Dendritic cell treated with granulocyte-macrophage colony-stimulating factor and Interleukin-4, amounts not matched to agents 40 ng/mL and 50 ng/mL, for 4 days (primary cell): ENCODE measurements around the gene PRKD2.
"Not testable (repeated sequence)": the region's sequence is repeated elsewhere in the genome, so short reads cannot be mapped to it uniquely, and the experiment has no call there.

Source experiments
- H3K27ac Mint-ChIP-seq: one replicate; pipeline ENCODE4 v1.8.0; 2022; ENCODE audit warnings: mild to moderate bottlenecking, mixed read lengths
- H3K27me3 Mint-ChIP-seq: one replicate; pipeline ENCODE4 v1.8.0; 2022; ENCODE audit warnings: mild to moderate bottlenecking, mixed read lengths
- H3K36me3 Mint-ChIP-seq: one replicate; pipeline ENCODE4 v1.8.0; 2022; ENCODE audit warnings: low read depth, mixed read lengths
- H3K4me1 Mint-ChIP-seq: one replicate; pipeline ENCODE4 v1.8.0; 2022; ENCODE audit warnings: low read depth, mixed read lengths
- H3K4me3 Mint-ChIP-seq: one replicate; pipeline ENCODE4 v1.8.0; 2022; ENCODE audit warnings: mild to moderate bottlenecking, moderate library complexity, mixed read lengths
- H3K9me3 Mint-ChIP-seq: one replicate; pipeline ENCODE4 v1.8.0; 2022; ENCODE audit warnings: mixed read lengths
- intact Hi-C: fragments of 100-400 bp; cut with micrococcal nuclease; formaldehyde crosslinking; loops from one replicate; pipeline ENCODE4 v1.15.0; 2022

The PRKD2 gene

GRCh38 chr19:46644720-46645119 lies 72.2 kb downstream of the PRKD2 start:
- Mint-ChIP-seq H3K4me1 (peaks cover 19% of the 10 kb centered on the region), H3K9me3 (no peaks in the 10 kb centered on the region), H3K4me3 (no peak overlapping the region), H3K27me3 (peaks cover 67% of the 10 kb centered on the region), H3K27ac (no peak overlapping the region), H3K36me3 (no peaks in the 10 kb centered on the region)
- intact Hi-C loops: no loop called here

- peaks cover 9% of the 10 kb centered on the region for H3K4me1 Mint-ChIP-seq
- no peak overlapping the region for H3K27ac Mint-ChIP-seq
- H3K9me3 Mint-ChIP-seq: no peaks in the 10 kb centered on the region
- intact Hi-C loops: no loop called here
- H3K27me3 Mint-ChIP-seq: peaks cover 42% of the 10 kb centered on the region
- H3K36me3 Mint-ChIP-seq: no peaks in the 10 kb centered on the region
- H3K4me3 Mint-ChIP-seq: no peak overlapping the region
Observed at GRCh38 chr19:46640656-46641055, 76.3 kb downstream of the PRKD2 start.

- Mint-ChIP-seq H3K27ac (no peak overlapping the region), H3K27me3 (peaks cover 40% of the 10 kb centered on the region), H3K4me3 (no peak overlapping the region), H3K9me3 (no peaks in the 10 kb centered on the region), H3K4me1 (peaks cover 20% of the 10 kb centered on the region), H3K36me3 (no peaks in the 10 kb centered on the region)
- intact Hi-C loops: no loop called here
Observed at GRCh38 chr19:46639358-46640182, 77.3 kb downstream of the PRKD2 start.

- Mint-ChIP-seq H3K36me3 (no peaks in the 10 kb centered on the region), H3K27me3 (peaks cover 41% of the 10 kb centered on the region), H3K9me3 (no peaks in the 10 kb centered on the region), H3K4me1 (peaks cover 34% of the 10 kb centered on the region), H3K4me3 (no peak overlapping the region), H3K27ac (no peak overlapping the region)
- intact Hi-C loops: no loop called here
Observed at GRCh38 chr19:46637224-46637623, 79.7 kb downstream of the PRKD2 start.

GRCh38 chr19:46635920-46636761 lies 80.8 kb downstream of the PRKD2 start, which contains the start of gene GNG8:
Gene GNG8 (minus strand): TSS chr19:46636202. CDS start chr19:46634682, 1,520 bp downstream.
- Mint-ChIP-seq H3K27ac (no peak within 1 kb of the TSS), H3K36me3 (no peaks in the 10 kb centered on the region), H3K27me3 (peaks cover 44% of the 10 kb centered on the region), H3K9me3 (no peaks in the 10 kb centered on the region), H3K4me1 (peaks cover 41% of the 10 kb centered on the region), H3K4me3 (no peak within 1 kb of the TSS)
- intact Hi-C loops: no loop called here

GRCh38 chr19:46634656-46635218 lies 82.2 kb downstream of the PRKD2 start:
- Mint-ChIP-seq H3K27ac (no peak overlapping the region), H3K4me3 (peak overlapping the region; percentile 24), H3K36me3 (no peaks in the 10 kb centered on the region), H3K4me1 (peaks cover 50% of the 10 kb centered on the region), H3K27me3 (peaks cover 41% of the 10 kb centered on the region), H3K9me3 (no peaks in the 10 kb centered on the region)
- intact Hi-C loops: loop anchor here (1.0 kb wide), 1 partner anchor 27 kb away; the partner anchor contains the start of gene DACT3

- peaks cover 55% of the 10 kb centered on the region for H3K4me1 Mint-ChIP-seq
- no peaks in the 10 kb centered on the region for H3K9me3 Mint-ChIP-seq
- intact Hi-C loops: loop anchor here (1.0 kb wide), 1 partner anchor 27 kb away; the partner anchor contains the start of gene DACT3
- peak overlapping the region; percentile 55 for H3K4me3 Mint-ChIP-seq
- no peaks in the 10 kb centered on the region for H3K36me3 Mint-ChIP-seq
- H3K27me3 Mint-ChIP-seq: peaks cover 41% of the 10 kb centered on the region
- H3K27ac Mint-ChIP-seq: peak overlapping the region; percentile 20
Observed at GRCh38 chr19:46634045-46634655, 82.8 kb downstream of the PRKD2 start.

GRCh38 chr19:46633130-46633529 lies 83.8 kb downstream of the PRKD2 start:
- intact Hi-C loops: no loop called here
- Mint-ChIP-seq H3K9me3 (no peaks in the 10 kb centered on the region), H3K27me3 (peaks cover 41% of the 10 kb centered on the region), H3K4me1 (peaks cover 60% of the 10 kb centered on the region), H3K4me3 (no peak overlapping the region), H3K27ac (peak overlapping the region; percentile 20), H3K36me3 (no peaks in the 10 kb centered on the region)

GRCh38 chr19:46631481-46631880 lies 85.4 kb downstream of the PRKD2 start:
- no peak overlapping the region for H3K4me3 Mint-ChIP-seq
- no peak overlapping the region for H3K27ac Mint-ChIP-seq
- H3K9me3 Mint-ChIP-seq: no peaks in the 10 kb centered on the region
- H3K4me1 Mint-ChIP-seq: peaks cover 75% of the 10 kb centered on the region
- peaks cover 41% of the 10 kb centered on the region for H3K27me3 Mint-ChIP-seq
- intact Hi-C loops: no loop called here
- no peaks in the 10 kb centered on the region for H3K36me3 Mint-ChIP-seq

- peaks cover 80% of the 10 kb centered on the region for H3K4me1 Mint-ChIP-seq
- no peak overlapping the region for H3K27ac Mint-ChIP-seq
- H3K9me3 Mint-ChIP-seq: no peaks in the 10 kb centered on the region
- peaks cover 41% of the 10 kb centered on the region for H3K27me3 Mint-ChIP-seq
- intact Hi-C loops: no loop called here
- no peak overlapping the region for H3K4me3 Mint-ChIP-seq
- no peaks in the 10 kb centered on the region for H3K36me3 Mint-ChIP-seq
Observed at GRCh38 chr19:46630586-46631205, 86.2 kb downstream of the PRKD2 start.

GRCh38 chr19:46629546-46630025 lies 87.3 kb downstream of the PRKD2 start:
- H3K9me3 Mint-ChIP-seq: no peaks in the 10 kb centered on the region
- no peak overlapping the region for H3K4me3 Mint-ChIP-seq
- peaks cover 6% of the 10 kb centered on the region for H3K36me3 Mint-ChIP-seq
- peak overlapping the region; percentile 61 for H3K27ac Mint-ChIP-seq
- H3K4me1 Mint-ChIP-seq: peaks cover 80% of the 10 kb centered on the region
- H3K27me3 Mint-ChIP-seq: peaks cover 33% of the 10 kb centered on the region
- intact Hi-C loops: no loop called here

- Mint-ChIP-seq H3K4me1 (peaks cover 82% of the 10 kb centered on the region), H3K27ac (peak overlapping the region; percentile 61), H3K36me3 (peaks cover 12% of the 10 kb centered on the region), H3K27me3 (peaks cover 29% of the 10 kb centered on the region)
- intact Hi-C loops, H3K9me3 Mint-ChIP-seq, H3K4me3 Mint-ChIP-seq: not testable (repeated sequence)
Observed at GRCh38 chr19:46628970-46629369, 87.9 kb downstream of the PRKD2 start.

GRCh38 chr19:46626446-46626845 lies 90.5 kb downstream of the PRKD2 start:
- Mint-ChIP-seq H3K4me3 (peak overlapping the region; percentile 15), H3K27ac (peak overlapping the region; percentile 93), H3K27me3 (peaks cover 10% of the 10 kb centered on the region), H3K9me3 (no peaks in the 10 kb centered on the region), H3K36me3 (peaks cover 35% of the 10 kb centered on the region), H3K4me1 (peaks cover 90% of the 10 kb centered on the region)
- intact Hi-C loops: no loop called here
